Panc1 (cell line): ENCODE results near the gene PGLYRP2. TPM values are rescaled to one million over a fixed set of nuclear protein-coding genes. Genes with fewer than 3 reads are reported as not detected.

Experiments used
- ATAC-seq: fragments of 200-7000 bp; cut with Tn5 transposase; 2 replicates; pipeline ENCODE4 v1.9.1; 2020; ENCODE audit warnings: mild to moderate bottlenecking, moderate library complexity
- BruUV-seq: library from RNA; stranded (reverse); fragments of 400-500 nt; replicated peaks from 2 replicates; lab custom pipeline; 2021; lab: Mats Ljungman, UMichigan
- CTCF ChIA-PET: fragments of 300-600 bp; sonication (Branson Sonifier 250); formaldehyde crosslinking; loops from one replicate; lab custom pipeline; 2022; ENCODE audit warnings: antibody characterized with exemption; lab: Charles Lee
- POLR2A ChIA-PET: fragments of 300-600 bp; sonication (Branson Sonifier 250); formaldehyde crosslinking; loops from one replicate; lab custom pipeline; 2022; ENCODE audit warnings: antibody characterized with exemption; lab: Charles Lee
- DNase-seq: peaks from one replicate; pipeline ENCODE4 v3.0.0-alpha.2; 2010; ENCODE audit warnings: low read depth, low spot score
- H3K27ac ChIP-seq: 2 replicates; pipeline ENCODE4 v1.5.1; 2011; ENCODE audit warnings: mild to moderate bottlenecking, low read length, inconsistent platforms
- H3K27me3 ChIP-seq: fragments of 200-500 bp; sonication (Bioruptor generic); 2 replicates; pipeline ENCODE4 v1.6.0; 2014; ENCODE audit warnings: low read length, inconsistent platforms; ENCODE audit not compliant: control insufficient read depth, insufficient read depth
- H3K36me3 ChIP-seq: fragments of 200-500 bp; sonication (Bioruptor generic); 2 replicates; pipeline ENCODE4 v1.5.1; 2014; ENCODE audit warnings: inconsistent platforms, mild to moderate bottlenecking, low read length, moderate library complexity; ENCODE audit not compliant: control insufficient read depth, insufficient read depth
- H3K4me1 ChIP-seq: 2 replicates; pipeline ENCODE4 v1.5.1; 2011; ENCODE audit warnings: inconsistent platforms, mild to moderate bottlenecking, low read length, moderate library complexity; ENCODE audit not compliant: control insufficient read depth, insufficient read depth
- H3K4me3 ChIP-seq, 2 experiments: 2 replicates each; pipeline ENCODE4 v1.5.1; 2011 to 2012; ENCODE audit warnings: low read depth in 2 of 2, low read length in 2 of 2, mild to moderate bottlenecking in 2 of 2, inconsistent platforms in 1 of 2, moderate library complexity in 1 of 2
- H3K9me3 ChIP-seq: fragments of 200-500 bp; sonication (Bioruptor generic); 2 replicates; pipeline ENCODE4 v1.5.1; 2014; ENCODE audit warnings: low read depth, mild to moderate bottlenecking, inconsistent platforms, low read length, moderate library complexity; ENCODE audit not compliant: control insufficient read depth, insufficient read depth
- POLR2AphosphoS5 ChIP-seq: IDR thresholded peaks from 2 replicates; pipeline ENCODE4 v1.6.1; 2012; ENCODE audit warnings: mild to moderate bottlenecking, low read depth, low read length, moderate library complexity
- SIN3A ChIP-seq: IDR thresholded peaks from 2 replicates; pipeline ENCODE4 v1.6.1; 2012; ENCODE audit warnings: low read depth, mild to moderate bottlenecking, low read length, moderate library complexity, borderline replicate concordance; ENCODE audit not compliant: insufficient read depth
- TCF7L2 ChIP-seq: IDR thresholded peaks from 2 replicates; pipeline ENCODE4 v1.6.1; 2011; ENCODE audit warnings: mild to moderate bottlenecking, low read depth, low read length, inconsistent platforms
- in situ Hi-C: cut with HindIII; loops from 2 replicates; pipeline ENCODE4 v1.10.0; 2016; ENCODE audit warnings: low sequenced_read_pairs, low pct_unique_long_range_greater_than_20kb
- intact Hi-C: fragments of 100-400 bp; cut with micrococcal nuclease; formaldehyde crosslinking; loops from one replicate; pipeline ENCODE4 v1.10.0; 2022; ENCODE audit not compliant: unreplicated experiment
- total RNA-seq: library from RNA; stranded (reverse); gene quantifications from one replicate; pipeline ENCODE4 v1.2.1, GENCODE V29; 2021; ENCODE audit not compliant: unreplicated experiment
- TF ChIP-seq, protein P1 (sequence below), 2 experiments: IDR thresholded peaks; 2 replicates each; pipeline ENCODE4 v1.6.1; 2011 to 2012; ENCODE audit warnings: low read depth in 2 of 2, control low read depth in 1 of 2, low read length in 1 of 2, mild to moderate bottlenecking in 1 of 2, moderate library complexity in 1 of 2; ENCODE audit not compliant: insufficient read depth in 1 of 2
- TF ChIP-seq, protein P2 (sequence below): fragments of 450-650 bp; IDR thresholded peaks from 2 replicates; pipeline ENCODE4 v1.5.1; 2017; ENCODE audit warnings: mild to moderate bottlenecking

Gene PGLYRP2
- total RNA-seq, 1 experiment from 2014 or later: not detected

DNA sequence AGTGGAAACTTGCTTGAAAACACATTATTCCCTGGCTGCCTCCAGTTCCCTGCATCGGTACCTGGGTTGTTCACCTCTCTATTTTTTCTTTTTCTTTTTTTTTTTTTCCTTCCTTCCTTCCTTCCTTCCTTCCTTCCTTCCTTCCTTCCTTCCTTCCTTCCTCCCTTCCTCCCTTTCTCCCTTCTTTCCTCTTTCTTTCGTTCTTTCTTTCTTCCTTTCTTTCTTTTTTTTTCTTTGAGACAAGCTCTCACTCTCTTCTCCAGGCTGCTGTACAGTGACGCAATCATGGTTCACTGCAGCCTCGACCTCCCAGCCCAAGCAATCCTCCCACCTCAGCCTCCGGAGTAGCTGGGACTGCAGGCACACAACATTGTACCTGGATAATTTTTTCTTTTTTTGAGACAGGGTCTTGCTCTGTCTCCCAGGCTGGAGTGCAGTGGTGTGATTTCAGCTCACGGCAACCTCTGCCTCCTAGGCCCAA, 11.5 kb downstream of the PGLYRP2 start:
- TF ChIP-seq, protein P1, sequence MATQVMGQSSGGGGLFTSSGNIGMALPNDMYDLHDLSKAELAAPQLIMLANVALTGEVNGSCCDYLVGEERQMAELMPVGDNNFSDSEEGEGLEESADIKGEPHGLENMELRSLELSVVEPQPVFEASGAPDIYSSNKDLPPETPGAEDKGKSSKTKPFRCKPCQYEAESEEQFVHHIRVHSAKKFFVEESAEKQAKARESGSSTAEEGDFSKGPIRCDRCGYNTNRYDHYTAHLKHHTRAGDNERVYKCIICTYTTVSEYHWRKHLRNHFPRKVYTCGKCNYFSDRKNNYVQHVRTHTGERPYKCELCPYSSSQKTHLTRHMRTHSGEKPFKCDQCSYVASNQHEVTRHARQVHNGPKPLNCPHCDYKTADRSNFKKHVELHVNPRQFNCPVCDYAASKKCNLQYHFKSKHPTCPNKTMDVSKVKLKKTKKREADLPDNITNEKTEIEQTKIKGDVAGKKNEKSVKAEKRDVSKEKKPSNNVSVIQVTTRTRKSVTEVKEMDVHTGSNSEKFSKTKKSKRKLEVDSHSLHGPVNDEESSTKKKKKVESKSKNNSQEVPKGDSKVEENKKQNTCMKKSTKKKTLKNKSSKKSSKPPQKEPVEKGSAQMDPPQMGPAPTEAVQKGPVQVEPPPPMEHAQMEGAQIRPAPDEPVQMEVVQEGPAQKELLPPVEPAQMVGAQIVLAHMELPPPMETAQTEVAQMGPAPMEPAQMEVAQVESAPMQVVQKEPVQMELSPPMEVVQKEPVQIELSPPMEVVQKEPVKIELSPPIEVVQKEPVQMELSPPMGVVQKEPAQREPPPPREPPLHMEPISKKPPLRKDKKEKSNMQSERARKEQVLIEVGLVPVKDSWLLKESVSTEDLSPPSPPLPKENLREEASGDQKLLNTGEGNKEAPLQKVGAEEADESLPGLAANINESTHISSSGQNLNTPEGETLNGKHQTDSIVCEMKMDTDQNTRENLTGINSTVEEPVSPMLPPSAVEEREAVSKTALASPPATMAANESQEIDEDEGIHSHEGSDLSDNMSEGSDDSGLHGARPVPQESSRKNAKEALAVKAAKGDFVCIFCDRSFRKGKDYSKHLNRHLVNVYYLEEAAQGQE (IDR thresholded peaks at IDR 0.05; ENCODE audit: insufficient read depth in 1 of 2, low read depth in 2 of 2, low read length in 1 of 2): no peak
- TF ChIP-seq TCF7L2: no peak
- no peak for TF ChIP-seq SIN3A
- TF ChIP-seq, protein P2, sequence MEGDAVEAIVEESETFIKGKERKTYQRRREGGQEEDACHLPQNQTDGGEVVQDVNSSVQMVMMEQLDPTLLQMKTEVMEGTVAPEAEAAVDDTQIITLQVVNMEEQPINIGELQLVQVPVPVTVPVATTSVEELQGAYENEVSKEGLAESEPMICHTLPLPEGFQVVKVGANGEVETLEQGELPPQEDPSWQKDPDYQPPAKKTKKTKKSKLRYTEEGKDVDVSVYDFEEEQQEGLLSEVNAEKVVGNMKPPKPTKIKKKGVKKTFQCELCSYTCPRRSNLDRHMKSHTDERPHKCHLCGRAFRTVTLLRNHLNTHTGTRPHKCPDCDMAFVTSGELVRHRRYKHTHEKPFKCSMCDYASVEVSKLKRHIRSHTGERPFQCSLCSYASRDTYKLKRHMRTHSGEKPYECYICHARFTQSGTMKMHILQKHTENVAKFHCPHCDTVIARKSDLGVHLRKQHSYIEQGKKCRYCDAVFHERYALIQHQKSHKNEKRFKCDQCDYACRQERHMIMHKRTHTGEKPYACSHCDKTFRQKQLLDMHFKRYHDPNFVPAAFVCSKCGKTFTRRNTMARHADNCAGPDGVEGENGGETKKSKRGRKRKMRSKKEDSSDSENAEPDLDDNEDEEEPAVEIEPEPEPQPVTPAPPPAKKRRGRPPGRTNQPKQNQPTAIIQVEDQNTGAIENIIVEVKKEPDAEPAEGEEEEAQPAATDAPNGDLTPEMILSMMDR: no peak
- TF ChIP-seq POLR2AphosphoS5: no peak
- intact Hi-C loops (no loop called here), in situ Hi-C loops (no loop called here)
- no peaks in the 10 kb centered on the region for H3K27me3 ChIP-seq
- H3K36me3 ChIP-seq: no peaks in the 10 kb centered on the region
- H3K4me1 ChIP-seq: no peaks in the 10 kb centered on the region
- H3K9me3 ChIP-seq: no peaks in the 10 kb centered on the region
- ATAC-seq (no peak), DNase-seq (no peak)
- POLR2A ChIA-PET: interaction anchor here (0.7 kb wide), 1 partner anchor 449 kb away, joined by 5 read pairs; no protein-coding TSS in a partner anchor
- no peak overlapping the region for H3K4me3 ChIP-seq
- no TSS peak for BruUV-seq
- CTCF ChIA-PET: no interaction called here
- no peak overlapping the region for H3K27ac ChIP-seq

DNA sequence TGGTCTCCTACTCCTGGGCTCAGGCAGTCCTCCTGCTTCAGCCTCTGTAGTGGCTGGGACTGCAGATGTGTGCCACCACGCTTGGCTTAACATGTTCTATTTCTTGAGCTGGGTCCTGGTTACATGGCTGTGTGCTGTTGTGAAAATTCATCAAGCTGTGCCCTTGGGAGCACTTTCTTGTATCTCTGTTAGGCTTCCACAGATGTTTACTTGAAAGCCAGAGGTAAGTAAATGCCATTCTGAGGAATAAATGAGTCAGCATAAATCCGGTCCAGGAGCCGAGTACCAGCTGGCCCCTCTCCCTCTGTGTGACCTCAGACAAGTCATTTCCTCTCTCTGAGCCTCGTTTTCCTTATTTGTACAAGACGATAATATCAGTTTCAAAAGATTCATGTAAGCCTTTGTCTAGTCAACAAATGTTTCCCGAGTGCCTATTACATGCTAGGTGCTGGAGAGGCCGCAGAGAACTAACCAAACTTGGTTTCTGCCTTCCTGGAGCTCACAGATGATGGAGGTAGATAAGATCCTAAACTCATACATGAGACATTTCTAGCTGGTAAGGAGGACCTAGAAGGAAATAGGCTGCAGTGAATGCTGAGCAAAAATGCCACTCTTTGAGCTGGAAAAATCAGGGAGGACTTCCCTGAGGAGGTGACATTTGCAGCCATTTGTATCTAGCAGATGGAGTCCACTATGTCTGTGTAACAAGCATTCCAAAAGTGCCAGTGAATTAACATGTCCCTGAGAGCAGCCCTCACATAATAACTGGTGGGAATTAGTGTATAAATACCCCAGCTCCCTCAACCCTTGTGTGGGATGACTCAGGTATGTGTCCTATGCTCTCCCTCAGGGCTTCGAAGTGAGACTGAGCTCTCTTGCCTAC, 12.2 kb downstream of the PGLYRP2 start:
- no peaks in the 10 kb centered on the region for H3K36me3 ChIP-seq
- no peaks in the 10 kb centered on the region for H3K27me3 ChIP-seq
- TF ChIP-seq TCF7L2 (no peak), SIN3A (no peak), POLR2AphosphoS5 (no peak)
- no peak overlapping the region for H3K4me3 ChIP-seq
- DNase-seq (no peak), ATAC-seq (peak; percentile 66; the same call in 1 of the 2 replicates)
- intact Hi-C loops (no loop called here), in situ Hi-C loops (no loop called here)
- no peaks in the 10 kb centered on the region for H3K9me3 ChIP-seq
- ChIA-PET CTCF (no interaction called here), POLR2A (no interaction called here)
- H3K27ac ChIP-seq: no peak overlapping the region
- no peaks in the 10 kb centered on the region for H3K4me1 ChIP-seq
- no TSS peak for BruUV-seq
